Hematopoietic multipotent progenitor cell treated with erythropoietin and hydrocortisone succinate and interleukin-3 and kit ligand, for 4 days (in vitro differentiated cells): ENCODE data around the gene CRELD1.
"Not testable (repeated sequence)": the region's sequence is repeated elsewhere in the genome, so short reads cannot be mapped to it uniquely, and the experiment has no call there.

Source experiments
- DNase-seq: peaks from one replicate; pipeline ENCODE4 v3.0.0-alpha.2; 2015

The CRELD1 gene, protein sequence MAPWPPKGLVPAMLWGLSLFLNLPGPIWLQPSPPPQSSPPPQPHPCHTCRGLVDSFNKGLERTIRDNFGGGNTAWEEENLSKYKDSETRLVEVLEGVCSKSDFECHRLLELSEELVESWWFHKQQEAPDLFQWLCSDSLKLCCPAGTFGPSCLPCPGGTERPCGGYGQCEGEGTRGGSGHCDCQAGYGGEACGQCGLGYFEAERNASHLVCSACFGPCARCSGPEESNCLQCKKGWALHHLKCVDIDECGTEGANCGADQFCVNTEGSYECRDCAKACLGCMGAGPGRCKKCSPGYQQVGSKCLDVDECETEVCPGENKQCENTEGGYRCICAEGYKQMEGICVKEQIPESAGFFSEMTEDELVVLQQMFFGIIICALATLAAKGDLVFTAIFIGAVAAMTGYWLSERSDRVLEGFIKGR

DNA sequence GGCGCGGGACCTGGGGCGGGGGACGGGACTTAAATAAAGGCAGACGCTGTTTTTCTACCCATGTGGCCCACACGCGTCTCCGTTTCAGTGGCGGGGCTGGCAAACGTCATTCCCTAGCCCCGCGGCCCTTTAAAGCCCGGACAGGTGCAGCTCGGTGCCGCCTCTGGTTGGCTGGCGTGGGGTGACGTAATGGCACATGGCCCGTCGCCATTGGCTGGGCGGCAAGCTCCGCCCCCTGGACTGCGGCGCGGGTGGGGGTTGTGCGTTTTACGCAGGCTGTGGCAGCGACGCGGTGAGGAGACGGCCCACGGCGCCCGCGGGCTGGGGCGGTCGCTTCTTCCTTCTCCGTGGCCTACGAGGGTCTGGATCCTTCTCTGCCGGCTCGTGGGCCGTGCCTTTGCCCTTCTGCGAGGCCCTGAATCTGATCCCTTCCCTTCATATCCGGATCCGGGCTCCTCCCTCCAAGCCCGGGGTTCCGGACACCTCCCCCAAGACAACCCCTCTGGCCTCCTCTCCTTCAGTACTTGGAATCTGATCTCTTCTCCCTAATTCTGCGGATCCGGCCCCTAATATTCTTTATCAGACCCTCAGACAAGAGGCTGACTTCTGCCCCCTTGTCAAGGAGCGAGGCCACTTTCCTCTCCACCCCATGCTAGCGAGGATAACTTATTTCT, at the start of gene CRELD1:
TSS of gene CRELD1 (plus strand) at position 274 of the 674 bp plus-strand sequence. CDS start 605 bp downstream, outside the sequence.
- peak; percentile 98 for DNase-seq

DNA sequence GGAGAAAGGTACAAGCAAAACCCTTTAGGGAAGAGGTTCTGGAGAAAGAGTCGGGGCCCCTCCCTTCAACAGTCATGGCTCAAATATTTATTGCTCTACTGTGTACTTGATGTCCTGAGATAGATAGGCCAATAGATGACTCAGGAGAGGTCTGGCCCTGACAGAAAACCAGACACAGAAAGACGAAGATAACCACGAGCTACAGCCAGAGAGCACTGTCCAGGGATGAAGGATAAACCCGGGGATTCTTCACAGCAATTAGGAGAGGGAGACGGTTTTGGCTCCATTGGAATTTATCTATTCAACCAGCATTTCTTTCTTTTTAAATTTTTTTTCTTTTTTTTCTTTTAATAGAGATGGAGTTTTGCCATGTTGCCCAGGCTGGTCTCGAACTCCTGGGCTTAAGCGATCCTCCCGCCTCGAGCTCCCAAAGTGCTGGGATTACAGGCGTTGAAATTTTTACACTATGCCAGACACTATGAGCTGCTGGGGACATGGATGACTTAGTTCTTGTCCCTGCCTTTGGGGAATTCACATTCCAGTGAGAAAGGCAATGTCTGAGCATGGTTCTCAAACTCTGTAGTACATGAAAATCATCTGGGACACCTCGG, 49.0 kb upstream of the CRELD1 start:
- DNase-seq = peak; percentile 58

DNA sequence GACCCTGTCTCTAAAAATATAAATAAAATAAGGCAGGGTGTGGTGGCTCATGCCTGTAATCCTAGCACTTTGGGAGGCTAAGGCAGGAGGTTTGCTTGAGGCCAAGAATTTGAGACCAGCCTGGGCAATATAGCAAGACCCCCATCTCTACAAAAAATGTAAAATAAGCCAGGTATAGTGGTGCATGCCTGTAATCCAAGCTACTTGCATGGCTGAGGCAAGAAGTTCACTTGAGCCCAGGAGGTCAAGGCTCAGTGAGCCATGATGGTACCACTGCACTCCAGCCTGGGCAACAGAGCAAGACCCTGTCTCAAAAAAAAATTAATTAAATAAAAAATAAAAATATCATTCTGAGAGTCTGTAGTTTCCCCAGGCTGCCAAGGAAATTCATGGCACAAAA, 47.3 kb upstream of the CRELD1 start:
- no peak for DNase-seq

DNA sequence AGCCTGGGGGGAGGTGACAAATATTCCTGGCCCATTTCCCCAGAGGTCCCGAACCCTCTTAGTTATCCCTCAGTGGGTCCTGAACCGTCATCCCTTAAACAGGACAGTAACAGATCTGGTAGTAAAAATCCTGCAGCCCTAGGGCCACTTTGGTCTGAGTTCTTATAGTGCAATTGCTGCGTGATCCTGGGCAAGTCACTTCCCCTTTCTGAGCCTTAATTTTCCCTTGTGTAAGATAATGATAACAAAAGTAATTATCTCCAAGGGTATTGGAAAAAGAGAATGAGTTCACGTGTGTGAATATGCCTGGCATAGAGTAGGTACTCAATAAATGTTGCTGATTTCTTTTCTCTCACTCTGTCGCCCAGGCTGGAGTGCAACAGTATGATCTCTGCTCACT, 46.2 kb upstream of the CRELD1 start:
- peak; percentile 64 for DNase-seq

DNA sequence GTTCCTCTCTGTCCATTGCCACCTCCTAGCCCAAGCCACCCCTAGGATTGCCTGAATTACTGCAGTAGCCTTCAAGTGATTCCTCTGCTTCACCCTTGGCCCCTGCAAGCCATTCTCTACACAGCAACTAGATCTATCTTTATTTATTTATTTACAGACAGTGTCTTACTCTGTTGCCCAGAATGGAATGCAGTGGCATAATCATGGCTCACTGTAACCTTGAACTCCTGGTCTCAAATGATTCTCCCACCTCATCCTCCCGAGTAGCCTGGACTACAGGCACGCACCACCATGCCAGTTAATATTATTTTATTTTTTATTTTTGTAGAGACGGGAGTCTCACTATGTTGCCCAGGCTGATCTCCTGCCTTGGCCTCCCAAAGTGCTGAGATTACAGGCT, 45.1 kb upstream of the CRELD1 start:
- DNase-seq = no peak

DNA sequence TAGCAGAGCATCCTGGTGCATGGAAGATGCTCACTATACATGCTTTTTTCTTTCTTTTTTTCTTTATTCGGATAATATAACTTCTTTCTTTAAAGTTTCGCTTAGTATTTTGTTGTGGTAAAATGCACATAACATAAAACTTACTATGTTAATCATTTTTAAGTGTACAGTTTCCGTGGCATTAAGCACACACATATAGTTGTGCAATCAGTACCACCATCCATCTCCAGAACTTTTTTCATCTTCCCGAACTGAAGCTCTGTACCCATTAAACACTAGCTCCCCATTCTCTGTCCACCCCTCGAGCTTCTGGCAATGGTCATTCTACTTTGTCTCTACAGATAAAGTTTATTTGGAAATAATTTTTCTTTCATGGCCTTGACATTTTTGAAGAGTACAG, 44.2 kb upstream of the CRELD1 start:
- no peak for DNase-seq

DNA sequence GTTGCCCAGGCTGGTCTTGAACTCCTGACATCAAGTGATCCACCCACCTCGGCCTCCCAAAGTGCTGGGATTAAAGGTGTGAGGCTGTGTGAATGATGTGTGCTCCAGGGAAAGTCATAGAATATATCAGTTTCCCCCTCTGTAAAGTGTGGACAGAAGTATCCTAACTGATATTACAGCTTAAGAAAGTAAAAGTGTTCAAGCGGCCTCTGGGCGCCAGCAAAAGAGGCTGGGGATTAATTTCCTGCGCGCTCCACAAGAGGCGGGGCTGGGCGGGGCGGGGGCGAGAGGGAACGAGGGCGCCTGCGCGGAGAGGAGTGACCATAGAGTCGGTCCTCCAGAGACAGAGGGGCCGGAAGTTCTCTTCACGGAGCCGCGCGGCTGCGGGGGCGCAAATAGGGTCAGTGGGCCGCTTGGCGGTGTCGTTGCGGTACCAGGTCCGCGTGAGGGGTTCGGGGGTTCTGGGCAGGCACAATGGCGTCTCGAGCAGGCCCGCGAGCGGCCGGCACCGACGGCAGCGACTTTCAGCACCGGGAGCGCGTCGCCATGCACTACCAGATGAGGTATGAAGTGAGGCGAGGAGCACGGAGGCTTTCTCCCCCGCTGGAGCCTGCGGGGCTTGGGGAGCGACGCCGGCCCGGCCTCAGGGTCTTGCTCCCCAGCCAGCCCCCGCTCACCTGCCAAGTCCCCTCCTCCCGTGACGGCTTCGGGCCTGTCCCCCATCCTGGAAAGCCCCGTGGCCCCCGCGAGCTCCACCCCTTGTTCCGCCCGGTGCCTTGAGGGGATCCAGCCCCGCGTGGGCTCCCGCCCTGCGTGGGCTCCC, 43.2 kb upstream of the CRELD1 start, which contains the start of gene JAGN1:
TSS of gene JAGN1 (plus strand) at position 362 of the 823 bp plus-strand sequence. CDS start at position 475, 113 bp downstream.
- peak; percentile 96 for DNase-seq

DNA sequence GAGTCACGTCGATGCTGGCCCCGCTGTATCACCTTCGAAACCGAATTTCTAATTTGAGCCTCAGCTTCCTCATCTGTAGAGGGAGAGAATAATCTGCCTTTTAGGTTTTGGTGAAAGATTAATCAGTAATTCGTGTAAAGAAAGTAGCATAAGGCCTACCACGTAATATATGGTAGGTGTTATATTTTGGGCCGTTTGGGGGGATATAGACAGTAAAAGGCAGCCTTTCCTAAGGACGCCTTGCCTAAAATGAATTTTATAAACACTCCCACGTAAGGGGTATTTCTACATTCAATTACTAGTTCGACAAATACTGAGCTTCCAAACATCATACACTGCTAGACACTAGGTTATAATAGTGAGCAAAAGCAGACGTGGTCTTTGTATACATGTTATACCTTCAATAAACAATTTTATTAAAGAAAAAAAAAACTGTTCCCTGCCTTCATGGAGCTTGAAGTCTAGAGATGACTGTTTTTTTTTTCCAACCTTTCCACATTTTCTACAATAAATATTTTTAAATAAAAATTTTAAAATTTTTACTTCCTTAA, 42.5 kb upstream of the CRELD1 start:
- no peak for DNase-seq

DNA sequence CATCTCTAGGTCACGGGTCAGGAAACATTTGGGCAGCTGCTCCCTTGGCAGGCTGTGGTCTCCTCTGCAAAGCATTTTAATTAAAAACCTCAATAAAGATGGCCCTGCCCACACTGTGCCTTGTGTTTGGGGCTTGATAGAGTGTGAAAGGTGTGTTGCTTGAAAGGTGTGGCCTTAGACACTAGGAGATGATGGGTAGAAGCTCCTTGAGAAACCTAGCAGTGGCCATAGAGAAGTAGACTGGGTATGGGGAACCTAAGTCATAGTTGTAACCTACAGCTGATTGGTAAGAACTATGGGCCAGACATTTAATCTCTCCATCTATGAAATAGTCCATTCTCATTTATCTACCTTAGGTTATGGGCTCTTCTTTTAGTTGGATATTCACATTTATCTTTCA, 39.9 kb upstream of the CRELD1 start:
- DNase-seq = no peak

DNA sequence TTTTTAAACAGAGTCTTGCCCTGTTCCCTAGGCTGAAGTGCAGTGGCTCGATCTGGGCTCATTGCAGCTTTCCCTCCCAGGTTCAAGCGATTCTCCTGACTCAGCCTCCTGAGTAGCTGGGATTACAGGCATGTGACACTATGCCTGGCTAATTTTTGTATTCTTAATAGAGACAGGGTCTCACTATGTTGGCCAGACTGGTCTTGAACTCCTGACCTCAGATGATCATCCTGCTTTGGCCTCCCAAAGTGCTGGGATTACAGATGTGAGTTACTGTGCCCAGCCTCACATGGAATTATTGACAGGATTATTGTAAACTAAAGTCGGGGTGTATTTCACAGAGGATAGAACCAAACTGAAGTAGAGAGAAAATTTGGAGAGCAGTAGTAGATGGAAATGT, 37.9 kb upstream of the CRELD1 start:
- not testable (repeated sequence) for DNase-seq

DNA sequence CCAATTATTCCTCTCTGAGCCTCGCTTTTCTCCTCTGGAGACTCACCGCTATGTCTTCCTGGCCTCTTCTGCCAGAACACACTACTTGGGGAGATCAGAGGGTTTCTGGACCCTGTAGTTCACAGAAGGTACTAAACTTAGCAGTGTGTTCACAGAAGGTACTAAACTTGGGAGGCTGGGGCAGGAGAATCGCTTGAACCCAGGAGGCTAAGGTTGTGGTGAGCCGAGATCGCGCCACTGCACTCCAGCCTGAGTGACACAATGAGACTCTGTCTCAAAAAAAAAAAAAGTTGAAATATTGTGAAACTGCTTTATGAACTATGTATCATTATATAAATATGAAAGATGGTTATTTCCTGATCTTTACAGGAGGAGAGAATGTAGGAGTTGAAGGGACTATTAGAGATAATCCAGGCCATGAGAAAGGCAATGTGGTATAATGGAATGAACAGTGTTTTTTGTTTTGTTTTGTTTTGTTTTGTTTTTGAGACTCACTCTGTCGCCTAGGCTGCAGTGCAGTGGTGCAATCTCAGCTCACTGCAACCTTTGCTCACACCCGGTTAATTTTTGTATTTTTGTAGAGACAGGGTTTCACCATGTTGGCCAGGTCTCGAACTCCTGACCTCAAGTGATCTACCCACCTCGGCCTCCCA, 36.8 kb upstream of the CRELD1 start:
- DNase-seq = not testable (repeated sequence)

DNA sequence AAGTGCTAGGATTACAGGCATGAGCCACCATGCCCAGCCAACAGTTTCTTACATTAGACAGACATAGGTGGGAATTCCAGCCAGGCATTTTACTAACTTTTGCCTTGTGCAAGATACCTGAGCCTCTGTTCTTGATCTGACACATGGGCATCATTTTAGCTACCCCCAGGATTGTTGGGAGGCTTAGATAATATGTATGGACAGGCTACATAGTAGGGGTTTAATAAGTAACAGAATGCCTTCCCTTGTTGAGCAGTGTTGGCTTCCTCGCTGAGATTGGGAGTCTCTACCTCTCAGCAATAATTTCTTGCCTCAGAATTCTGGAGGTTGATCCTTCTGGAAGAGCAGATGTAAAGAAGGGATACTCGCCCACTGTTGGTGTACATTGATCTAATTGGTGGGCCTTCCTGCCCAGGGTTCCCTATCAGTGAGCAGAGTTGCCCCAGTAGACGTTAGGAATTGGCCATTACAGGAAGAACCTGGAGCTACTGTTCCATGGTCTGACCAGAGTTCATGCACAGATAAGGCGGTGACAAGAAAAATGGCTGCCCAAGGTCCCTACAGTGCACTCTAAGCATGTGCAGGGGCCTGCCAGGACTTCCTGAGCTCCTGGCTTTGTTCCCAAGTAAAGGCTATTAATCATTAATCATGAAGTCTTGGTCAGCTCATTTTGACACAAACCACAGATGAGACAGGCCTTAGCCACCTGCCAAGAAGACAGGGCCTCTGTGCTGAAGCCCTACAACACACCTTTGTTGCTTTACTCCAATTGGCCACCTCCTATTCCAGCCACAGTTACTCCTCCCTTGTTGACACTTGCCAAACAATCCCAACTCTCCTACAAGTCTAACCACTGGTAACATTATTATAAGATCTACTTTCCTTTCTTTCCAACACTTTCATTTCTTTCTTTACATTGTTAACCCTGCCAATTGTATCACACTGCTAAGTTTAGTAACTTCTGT, 35.9 kb upstream of the CRELD1 start:
- peak; percentile 67 for DNase-seq

DNA sequence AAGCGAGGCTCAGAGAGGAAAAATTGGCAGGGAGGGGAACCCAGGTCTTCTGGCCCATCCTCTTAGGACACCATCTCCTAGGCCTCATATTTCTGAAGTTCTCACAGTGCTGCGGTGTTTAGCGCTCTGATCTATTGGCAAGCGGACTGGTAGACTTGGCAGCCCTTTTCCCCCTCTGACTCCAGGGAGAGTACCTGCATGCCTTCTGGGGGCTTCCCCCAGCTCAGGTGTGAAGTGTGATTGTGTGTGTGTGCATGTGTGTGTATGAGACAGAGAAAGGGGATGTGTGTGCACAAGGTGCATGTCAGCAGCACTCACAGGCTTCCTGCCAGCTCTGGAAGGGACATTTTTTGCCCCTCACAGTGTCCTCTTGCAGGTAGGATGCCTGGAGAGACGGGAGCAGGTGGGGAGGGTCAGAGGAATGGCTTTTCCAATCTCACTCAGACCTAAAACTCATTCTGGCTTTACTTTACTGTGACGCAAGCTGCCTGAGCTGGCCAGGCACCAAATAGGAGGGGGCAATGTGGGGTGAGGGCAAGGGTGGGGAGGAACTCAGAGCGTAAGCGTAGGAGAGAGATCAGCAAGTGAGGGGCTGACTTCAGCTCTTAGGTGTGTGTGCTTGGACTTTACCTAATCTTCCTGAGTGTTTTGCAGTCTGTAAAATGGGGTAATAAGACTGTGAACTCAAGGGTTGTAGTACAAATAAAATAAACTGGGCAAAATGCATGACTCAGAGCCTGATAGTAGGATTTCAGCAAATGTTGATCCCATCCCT, 35.0 kb upstream of the CRELD1 start:
- DNase-seq = no peak

DNA sequence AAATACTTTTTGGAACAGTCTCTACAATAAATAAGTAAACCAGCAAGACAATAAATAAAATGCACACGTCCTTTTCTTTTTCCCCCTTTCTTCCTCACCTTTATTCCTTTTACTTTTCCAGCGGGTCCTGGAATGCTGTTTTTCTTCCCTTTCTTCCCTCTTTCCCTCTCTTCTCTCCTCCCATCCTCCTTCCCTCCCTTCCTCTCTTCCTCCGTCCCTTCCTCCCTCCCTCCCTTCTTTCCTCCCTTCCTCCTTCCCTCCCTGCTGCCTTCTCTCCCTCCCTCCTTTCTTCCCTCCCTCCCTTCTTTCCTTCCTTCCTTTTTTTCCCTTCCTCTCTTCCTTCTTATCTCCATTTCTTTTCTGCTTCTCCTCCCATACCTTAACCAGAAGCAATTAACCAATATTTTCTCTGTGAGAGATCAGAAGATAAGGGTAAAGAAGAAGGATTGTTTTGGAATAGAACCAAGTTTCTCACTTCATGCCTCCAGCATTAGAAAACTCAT, 34.3 kb upstream of the CRELD1 start:
- no peak for DNase-seq

DNA sequence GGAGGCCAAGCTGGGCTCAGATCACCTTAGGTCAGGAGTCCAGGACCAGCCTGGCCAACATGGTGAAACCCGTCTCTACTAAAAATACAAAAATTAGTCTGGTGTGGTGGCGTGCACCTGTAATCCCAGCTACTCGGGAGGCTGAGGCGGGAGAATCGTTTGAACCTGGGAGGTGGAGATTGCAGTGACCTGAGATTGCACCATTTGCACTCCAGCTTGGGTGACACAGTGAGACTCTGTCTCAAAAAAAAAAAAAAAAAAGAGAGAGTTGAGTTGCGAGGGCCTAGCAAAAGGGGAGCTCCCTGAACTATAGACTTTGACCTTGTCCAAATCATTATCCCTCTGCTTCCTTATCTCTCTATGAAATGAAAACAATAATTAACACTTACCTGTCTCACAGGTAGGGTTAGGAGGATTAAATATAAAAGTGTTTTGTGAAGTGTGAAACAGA, 32.6 kb upstream of the CRELD1 start:
- DNase-seq = not testable (repeated sequence)

DNA sequence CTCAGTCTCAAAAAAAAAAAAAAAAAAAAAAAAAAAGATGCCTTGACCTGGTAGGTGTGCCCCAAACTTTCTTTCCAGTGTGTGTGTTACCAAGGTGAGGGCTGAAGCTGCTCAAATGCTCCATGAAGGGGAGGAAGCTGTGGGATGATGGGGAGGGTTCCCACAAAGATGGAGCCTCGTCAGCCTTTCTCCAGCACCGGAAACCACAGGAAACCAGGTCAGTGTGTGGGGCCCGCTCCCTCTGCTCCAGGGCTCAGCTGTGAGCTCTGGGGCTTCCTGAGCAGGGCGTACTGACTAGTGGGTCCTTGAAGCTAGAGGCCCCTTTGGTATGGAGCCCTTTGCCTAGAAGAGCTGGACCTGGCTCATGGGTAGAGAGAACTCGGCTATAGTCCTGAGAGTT, 31.7 kb upstream of the CRELD1 start:
- DNase-seq = peak; percentile 68

DNA sequence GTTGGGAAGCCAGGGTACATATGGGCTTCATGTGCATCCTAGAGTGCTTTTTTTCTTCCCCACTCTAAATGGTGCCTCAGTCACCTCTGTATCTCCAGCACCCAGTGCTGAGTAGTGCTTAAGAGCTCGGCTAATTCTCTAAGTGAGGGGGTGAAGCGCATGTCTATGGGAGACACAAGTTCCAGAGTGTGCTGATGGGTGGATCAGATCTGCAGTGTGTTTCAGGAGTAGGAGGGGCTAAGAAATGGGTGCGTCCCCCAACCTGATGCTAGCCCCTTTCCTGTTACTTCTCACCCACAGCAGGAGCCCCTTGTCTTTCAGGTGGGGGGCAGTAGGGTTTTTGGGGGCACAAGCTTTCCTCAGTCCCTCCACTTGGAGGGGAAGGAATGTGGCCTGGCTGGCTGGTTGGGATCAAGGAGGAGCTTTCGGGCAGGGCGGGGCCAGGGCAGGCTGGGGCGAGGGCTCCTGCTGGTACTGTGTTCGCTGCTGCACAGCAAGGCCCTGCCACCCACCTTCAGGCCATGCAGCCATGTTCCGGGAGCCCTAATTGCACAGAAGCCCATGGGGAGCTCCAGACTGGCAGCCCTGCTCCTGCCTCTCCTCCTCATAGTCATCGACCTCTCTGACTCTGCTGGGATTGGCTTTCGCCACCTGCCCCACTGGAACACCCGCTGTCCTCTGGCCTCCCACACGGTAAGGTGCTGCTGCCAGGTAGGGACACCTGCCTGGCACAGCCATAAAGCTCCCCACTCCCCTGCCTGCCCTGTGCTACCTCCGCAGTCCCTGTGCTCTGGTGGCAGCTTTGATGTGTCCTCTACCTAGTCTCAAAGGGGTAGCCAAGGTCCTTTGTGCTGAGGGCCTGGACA, 31.0 kb upstream of the CRELD1 start, which contains the start of gene IL17RE:
TSS of gene IL17RE (plus strand) at position 477 of the 866 bp plus-strand sequence. CDS start at position 562, 85 bp downstream.
- DNase-seq = peak; percentile 52

DNA sequence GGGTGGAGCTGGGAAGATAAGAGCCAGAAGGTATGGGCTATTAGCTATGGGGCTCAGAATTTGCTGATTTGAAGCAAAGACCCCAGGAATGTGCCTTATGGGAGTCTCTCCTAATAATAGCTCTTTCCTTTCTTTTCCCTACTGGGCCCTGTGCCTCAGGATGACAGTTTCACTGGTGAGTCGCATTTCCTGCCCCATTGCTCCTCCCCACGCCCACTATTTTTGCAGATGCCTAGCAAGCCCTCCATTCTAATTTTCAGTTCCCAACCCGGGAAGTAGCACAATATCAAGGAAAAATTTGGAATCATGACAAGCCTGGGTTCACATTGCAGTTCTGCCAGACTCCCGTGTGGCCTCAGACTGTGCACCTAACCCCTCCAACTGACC, 30.4 kb upstream of the CRELD1 start:
- no peak for DNase-seq
